GM12878 (cell line): ENCODE measurements around the gene HOXD12. TPM values are rescaled to one million over a fixed set of nuclear protein-coding genes. Genes with fewer than 3 reads are reported as not detected.

Source experiments
- ATAC-seq: fragments of 200-7000 bp; cut with Tn5 transposase; 3 replicates; pipeline ENCODE4 v1.9.1; 2020; ENCODE audit warnings: mild to moderate bottlenecking, moderate library complexity
- BruUV-seq: library from RNA; stranded (reverse); fragments of 400-500 nt; replicated peaks from 2 replicates; lab custom pipeline; 2021; lab: Mats Ljungman, UMichigan
- CTCF ChIA-PET: fragments of 300-600 bp; sonication (Branson Sonifier 250); formaldehyde crosslinking; extraction: SDS; loops from one replicate; lab custom pipeline; 2021; ENCODE audit warnings: inconsistent platforms; lab: Yijun Ruan, JAX
- POLR2A ChIA-PET: fragments of 350-600 bp; formaldehyde crosslinking; extraction: SDS; loops from one replicate; lab custom pipeline; 2021; ENCODE audit warnings: inconsistent platforms; lab: Charles Lee
- RAD21 ChIA-PET: fragments of 300-600 bp; sonication (Branson Sonifier 250); formaldehyde crosslinking; loops from one replicate; lab custom pipeline; 2023; ENCODE audit warnings: antibody characterized with exemption; ENCODE audit not compliant: unreplicated experiment; lab: Charles Lee
- SMC1A ChIA-PET: fragments of 300-600 bp; sonication (Branson Sonifier 250); formaldehyde crosslinking; loops from one replicate; lab custom pipeline; 2023; ENCODE audit not compliant: unreplicated experiment, uncharacterized antibody; lab: Charles Lee
- DNase-seq: peaks from one replicate; pipeline ENCODE4 v3.0.0-alpha.2; 2011; ENCODE audit warnings: low read depth, low spot score
- FAIRE-seq: peaks from 3 replicates; lab custom pipeline; 2011; peaks lifted over from hg19 to GRCh38; lab: Jason Lieb, UNC
- H2AFZ ChIP-seq: 2 replicates; pipeline ENCODE4 v1.6.0; 2011; ENCODE audit warnings: low read depth, low read length, control low read depth; ENCODE audit not compliant: control insufficient read depth
- H3K27ac ChIP-seq: 2 replicates; pipeline ENCODE4 v1.5.1; 2011; ENCODE audit warnings: control low read depth; ENCODE audit not compliant: control insufficient read depth, insufficient read depth
- H3K27me3 ChIP-seq, 2 experiments: replicated peaks in 1 of 2; 2 replicates each; pipeline versions ENCODE4 v1.6.0 to v1.6.1; 2011; ENCODE audit warnings: low read length in 1 of 2; ENCODE audit not compliant: control insufficient read depth in 2 of 2, insufficient read depth in 2 of 2
- H3K36me3 ChIP-seq, 2 experiments: 2 replicates each; pipeline ENCODE4 v1.5.1; 2011; ENCODE audit warnings: low read length in 1 of 2; ENCODE audit not compliant: control insufficient read depth in 2 of 2, insufficient read depth in 2 of 2
- H3K4me1 ChIP-seq: 2 replicates; pipeline ENCODE4 v1.6.1; 2011; ENCODE audit warnings: mild to moderate bottlenecking, low read length, moderate library complexity, mixed read lengths; ENCODE audit not compliant: control insufficient read depth, insufficient read depth
- H3K4me2 ChIP-seq: 2 replicates; pipeline ENCODE4 v1.6.0; 2011; ENCODE audit warnings: control low read depth; ENCODE audit not compliant: control insufficient read depth, insufficient read depth
- H3K4me3 ChIP-seq: fragments of 200-600 bp; sonication (generic); 2 replicates; pipeline ENCODE4 v1.5.1; 2016
- H3K79me2 ChIP-seq: 2 replicates; pipeline ENCODE4 v1.6.0; 2011; ENCODE audit warnings: low read length; ENCODE audit not compliant: control insufficient read depth, insufficient read depth
- H3K9ac ChIP-seq: 2 replicates; pipeline ENCODE4 v1.8.0; 2011; ENCODE audit warnings: low read length, control low read depth, mixed read lengths; ENCODE audit not compliant: control insufficient read depth, insufficient read depth
- H3K9me3 ChIP-seq: replicated peaks from 3 replicates; pipeline ENCODE4 v1.5.1; 2011; ENCODE audit warnings: mild to moderate bottlenecking, low read length; ENCODE audit not compliant: control insufficient read depth, insufficient read depth
- H4K20me1 ChIP-seq: 2 replicates; pipeline ENCODE4 v1.6.0; 2011; ENCODE audit not compliant: control insufficient read depth, insufficient read depth
- BACH1 ChIP-seq: fragments of 450-650 bp; IDR thresholded peaks from 2 replicates; pipeline ENCODE4 v1.6.1; 2017; ENCODE audit warnings: mild to moderate bottlenecking, borderline replicate concordance
- BCL3 ChIP-seq: IDR thresholded peaks from 2 replicates; pipeline ENCODE4 v1.6.1; 2011; ENCODE audit warnings: borderline replicate concordance, low read depth, mild to moderate bottlenecking, moderate library complexity, low read length; ENCODE audit not compliant: insufficient read depth, poor library complexity, severe bottlenecking
- CEBPB ChIP-seq, 2 experiments: fragments of 150-350 bp in 1 of 2; IDR thresholded peaks; 2 replicates each; pipeline ENCODE4 v1.6.1; 2012 to 2014; ENCODE audit warnings: low read depth in 2 of 2, low read length in 2 of 2, borderline replicate concordance in 1 of 2, inconsistent platforms in 1 of 2
- CREM ChIP-seq: IDR thresholded peaks from 2 replicates; pipeline ENCODE4 v1.6.1; 2014; ENCODE audit warnings: antibody characterized with exemption, low read depth
- EED ChIP-seq: sonication (generic); IDR thresholded peaks from 2 replicates; pipeline ENCODE4 v1.6.1; 2016; ENCODE audit warnings: antibody characterized with exemption, low read depth
- ETV6 ChIP-seq, 2 experiments: fragments of 450-650 bp in 1 of 2; IDR thresholded peaks in 1 of 2; conservative IDR thresholded peaks in 1 of 2; 2 replicates each; pipeline ENCODE4 v1.6.1; 2014; ENCODE audit warnings: antibody characterized with exemption in 1 of 2, borderline replicate concordance in 1 of 2, low read depth in 1 of 2, mild to moderate bottlenecking in 1 of 2, moderate library complexity in 1 of 2
- FOXK2 ChIP-seq: fragments of 450-650 bp; IDR thresholded peaks from 2 replicates; pipeline ENCODE4 v1.6.1; 2017; ENCODE audit warnings: mild to moderate bottlenecking, moderate library complexity
- KDM1A ChIP-seq: fragments of 200-600 bp; sonication (generic); IDR thresholded peaks from 2 replicates; pipeline ENCODE4 v1.6.1; 2016; ENCODE audit warnings: borderline replicate concordance
- MXI1 ChIP-seq: fragments of 150-350 bp; IDR thresholded peaks from 2 replicates; pipeline ENCODE4 v1.6.1; 2011; ENCODE audit warnings: low read depth, mild to moderate bottlenecking, inconsistent platforms, low read length, improper control_type of control experiment
- PML ChIP-seq: IDR thresholded peaks from 2 replicates; pipeline ENCODE4 v1.6.1; 2012; ENCODE audit warnings: low read length, inconsistent platforms
- POLR2A ChIP-seq: IDR thresholded peaks from 2 replicates; pipeline ENCODE4 v1.6.1; 2011; ENCODE audit warnings: low read depth, mild to moderate bottlenecking, low read length
- POU2F2 ChIP-seq: IDR thresholded peaks from 3 replicates; pipeline ENCODE4 v1.6.1; 2011; ENCODE audit warnings: low read depth, mild to moderate bottlenecking, low read length, borderline replicate concordance
- SKIL ChIP-seq: fragments of 450-650 bp; IDR thresholded peaks from 2 replicates; pipeline ENCODE4 v1.6.1; 2017; ENCODE audit warnings: mild to moderate bottlenecking, low read depth, inconsistent platforms; ENCODE audit not compliant: poor library complexity, severe bottlenecking
- SMAD5 ChIP-seq: IDR thresholded peaks from 2 replicates; pipeline ENCODE4 v1.6.1; 2016; ENCODE audit warnings: antibody characterized with exemption, low read depth
- SP1 ChIP-seq: IDR thresholded peaks from one replicate; pipeline ENCODE4 v1.6.1; 2011; ENCODE audit warnings: low read depth, low read length
- TARDBP ChIP-seq: IDR thresholded peaks from 2 replicates; pipeline ENCODE4 v1.6.1; 2016; ENCODE audit warnings: borderline replicate concordance
- TBL1XR1 ChIP-seq: IDR thresholded peaks from 2 replicates; pipeline ENCODE4 v1.6.1; 2012; ENCODE audit warnings: low read depth, low read length, improper control_type of control experiment
- TCF7 ChIP-seq: IDR thresholded peaks from 2 replicates; pipeline ENCODE4 v1.6.1; 2014; ENCODE audit warnings: antibody characterized with exemption, borderline replicate concordance
- ZNF384 ChIP-seq: IDR thresholded peaks from 2 replicates; pipeline ENCODE4 v1.6.1; 2012; ENCODE audit warnings: low read depth, mild to moderate bottlenecking, low read length, improper control_type of control experiment, borderline replicate concordance
- WGBS: methylation state at CpG from one replicate; pipeline ENCODE4 v1.1.6; 2016; ENCODE audit warnings: low lambda C conversion rate; ENCODE audit not compliant: insufficient replicate concordance, insufficient coverage; ENCODE audit errors: missing lambda C conversion rate; 5-methylcytosine and 5-hydroxymethylcytosine counted together
- in situ Hi-C: fragments of 300-500 bp; cut with MboI; formaldehyde crosslinking; loops from 9 replicates; pipeline ENCODE4 v1.14.3; 2018; ENCODE audit warnings: mixed read lengths
- intact Hi-C: fragments of 100-400 bp; cut with micrococcal nuclease; formaldehyde crosslinking; loops from one replicate; pipeline ENCODE4 v1.14.2; 2022; ENCODE audit not compliant: unreplicated experiment
- polyA plus RNA-seq, 11 experiments: library from polyadenylated mRNA; depleted of rRNA in 4 of 11; unstranded in 6 of 11; stranded (reverse) in 5 of 11; fragments of >200 nt; fragmentation: Nextera tagmentation in 4 of 11; fragmentation: Illumina TruSeq in 1 of 11; extraction: Ambion mirVana in 4 of 11; extraction: Trizol in 1 of 11; gene quantifications; 1 replicate in 1 of 11; 2 replicates in 10 of 11; pipeline versions ENCODE4 v1.2.1 to v1.2.3, GENCODE V29; 2011 to 2016; ENCODE audit warnings: inconsistent platforms in 2 of 11, missing spikeins in 2 of 11, low read depth in 1 of 11
- total RNA-seq, 4 experiments: library from RNA; depleted of rRNA in 3 of 4; stranded (reverse); fragments of >200 nt in 3 of 4; fragmentation: Illumina TruSeq in 1 of 4; extraction: Trizol in 1 of 4; gene quantifications; 2 replicates each; pipeline versions ENCODE4 v1.2.1 to v1.2.3, GENCODE V29; 2013 to 2021
- TF ChIP-seq, protein P1 (sequence below): fragments of 450-650 bp; conservative IDR thresholded peaks from 2 replicates; pipeline ENCODE4 v1.6.1; 2017; ENCODE audit warnings: mild to moderate bottlenecking, moderate library complexity

The HOXD12 gene
- total and polyA plus RNA-seq, 10 of the 15 experiments (the other 5 are each of a cell fraction or from before 2014, with no cell fraction given) = not detected

GRCh38 chr2:176142281-176142680, 42.7 kb downstream of the HOXD12 start:
- 23% methylated on average over 2 of the region's 2 CpGs for WGBS

More at GRCh38 chr2:176142281-176142680, 42.7 kb downstream of the HOXD12 start:
- H3K9ac ChIP-seq = no peak overlapping the region
- no peak for TF ChIP-seq CREM
- no peak for TF ChIP-seq BACH1
- no peak for TF ChIP-seq CEBPB (IDR thresholded peaks at IDR 0.05; ENCODE audit: borderline replicate concordance in 1 of 2, low read depth in 2 of 2, low read length in 2 of 2)
- TF ChIP-seq EED = no peak
- no peak for TF ChIP-seq KDM1A
- no peak for TF ChIP-seq MXI1
- TF ChIP-seq PML = no peak
- no peak for TF ChIP-seq TBL1XR1
- TF ChIP-seq SKIL = no peak
- TF ChIP-seq ZNF384 = no peak
- no peak for TF ChIP-seq SMAD5
- no peak for TF ChIP-seq SP1
- TF ChIP-seq, protein P1, sequence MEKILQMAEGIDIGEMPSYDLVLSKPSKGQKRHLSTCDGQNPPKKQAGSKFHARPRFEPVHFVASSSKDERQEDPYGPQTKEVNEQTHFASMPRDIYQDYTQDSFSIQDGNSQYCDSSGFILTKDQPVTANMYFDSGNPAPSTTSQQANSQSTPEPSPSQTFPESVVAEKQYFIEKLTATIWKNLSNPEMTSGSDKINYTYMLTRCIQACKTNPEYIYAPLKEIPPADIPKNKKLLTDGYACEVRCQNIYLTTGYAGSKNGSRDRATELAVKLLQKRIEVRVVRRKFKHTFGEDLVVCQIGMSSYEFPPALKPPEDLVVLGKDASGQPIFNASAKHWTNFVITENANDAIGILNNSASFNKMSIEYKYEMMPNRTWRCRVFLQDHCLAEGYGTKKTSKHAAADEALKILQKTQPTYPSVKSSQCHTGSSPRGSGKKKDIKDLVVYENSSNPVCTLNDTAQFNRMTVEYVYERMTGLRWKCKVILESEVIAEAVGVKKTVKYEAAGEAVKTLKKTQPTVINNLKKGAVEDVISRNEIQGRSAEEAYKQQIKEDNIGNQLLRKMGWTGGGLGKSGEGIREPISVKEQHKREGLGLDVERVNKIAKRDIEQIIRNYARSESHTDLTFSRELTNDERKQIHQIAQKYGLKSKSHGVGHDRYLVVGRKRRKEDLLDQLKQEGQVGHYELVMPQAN = no peak
- TF ChIP-seq POU2F2 = no peak
- no peak for TF ChIP-seq POLR2A
- TF ChIP-seq BCL3 = no peak
- no peak for TF ChIP-seq TCF7
- no peak for TF ChIP-seq ETV6 (conservative IDR thresholded peaks at IDR 0.05 in 1 of 2, IDR thresholded peaks at IDR 0.05 in 1 of 2; ENCODE audit: borderline replicate concordance in 1 of 2, low read depth in 1 of 2)
- no peak for TF ChIP-seq FOXK2
- TF ChIP-seq TARDBP = no peak
- no peaks in the 10 kb centered on the region; the same call in 2 of the 3 replicates for H3K9me3 ChIP-seq
- H3K79me2 ChIP-seq = no peaks in the 10 kb centered on the region
- no peak overlapping the region for H3K4me3 ChIP-seq
- H3K27me3 ChIP-seq = peaks cover 4 to 17% of the 10 kb centered on the region in 2 experiments
- in situ Hi-C loops = loop anchor here (5.0 to 25.0 kb wide), 3 partner anchors 315 to 1195 kb away; no protein-coding TSS in a partner anchor
- FAIRE-seq (no peak), ATAC-seq (no peak), DNase-seq (no peak)
- ChIA-PET RAD21 (interaction anchor here (1.3 to 5.9 kb wide), 3 partner anchors 313 to 510 kb away, joined by 3 to 103 read pairs (median 16); no protein-coding TSS in a partner anchor), CTCF (interaction anchor here (0.5 to 8.6 kb wide), 7 partner anchors 312 to 1007 kb away, joined by 3 to 157 read pairs (median 12); no protein-coding TSS in a partner anchor), POLR2A (no interaction called here), SMC1A (interaction anchor here (1.4 to 4.6 kb wide), 3 partner anchors 10 to 412 kb away, joined by 4 to 34 read pairs (median 25); no protein-coding TSS in a partner anchor)
- H2AFZ ChIP-seq = no peak overlapping the region
- H3K4me1 ChIP-seq = no peaks in the 10 kb centered on the region
- no TSS peak for BruUV-seq
- H3K27ac ChIP-seq = no peak overlapping the region
- no peak overlapping the region for H3K4me2 ChIP-seq
- H4K20me1 ChIP-seq = no peaks in the 10 kb centered on the region
- no peaks in the 10 kb centered on the region for H3K36me3 ChIP-seq
- intact Hi-C loops = loop anchor here (5.0 kb wide), 2 partner anchors 240 to 1005 kb away; no protein-coding TSS in a partner anchor
